ENCODE data around the gene UBE2L3.

UBE2L3 gene

GRCh38 chr22:21621025-21621424 lies 53.5 kb downstream of the UBE2L3 start:
- DNase-seq (ENCODE audit: low read depth), result no peak
- TF ChIP-seq CTCF (IDR thresholded peaks at IDR 0.05; ENCODE audit: control insufficient read depth, extremely low read depth, insufficient read depth), result no peak
- H3K4me3 ChIP-seq (ENCODE audit: low read depth, low read length), result no peak overlapping the region

GRCh38 chr22:21622011-21622918 lies 54.8 kb downstream of the UBE2L3 start:
- DNase-seq (ENCODE audit: low read depth), result no peak
- no peak overlapping the region for H3K4me3 ChIP-seq (ENCODE audit: low read depth, low read length)
- no peak for TF ChIP-seq CTCF (IDR thresholded peaks at IDR 0.05; ENCODE audit: control insufficient read depth, extremely low read depth, insufficient read depth)

GRCh38 chr22:21622919-21623647 lies 55.6 kb downstream of the UBE2L3 start:
- TF ChIP-seq CTCF (IDR thresholded peaks at IDR 0.05; ENCODE audit: control insufficient read depth, extremely low read depth, insufficient read depth), result no peak
- H3K4me3 ChIP-seq (ENCODE audit: low read depth, low read length), result no peak overlapping the region
- peak; percentile 21 for DNase-seq (ENCODE audit: low read depth)

GRCh38 chr22:21623648-21623970 lies 56.1 kb downstream of the UBE2L3 start:
- no peak for DNase-seq (ENCODE audit: low read depth)
- H3K4me3 ChIP-seq (ENCODE audit: low read depth, low read length), result no peak overlapping the region
- no peak for TF ChIP-seq CTCF (IDR thresholded peaks at IDR 0.05; ENCODE audit: control insufficient read depth, extremely low read depth, insufficient read depth)

- DNase-seq (ENCODE audit: low read depth), result peak; percentile 32
- H3K4me3 ChIP-seq (ENCODE audit: low read depth, low read length), result no peak overlapping the region
Measured at GRCh38 chr22:21624120-21624879, 56.8 kb downstream of the UBE2L3 start.

More at GRCh38 chr22:21624120-21624879, 56.8 kb downstream of the UBE2L3 start:
- peak; percentile 31; the same call in 1 of the 2 replicates for TF ChIP-seq CTCF (IDR thresholded peaks at IDR 0.05; ENCODE audit: control insufficient read depth, extremely low read depth, insufficient read depth)
